ENCODE measurements around the gene TGM3.

Gene TGM3

GRCh38 chr20:2336471-2336870 is 40.7 kb downstream of the TGM3 start:
- no peak overlapping the region for H3K4me3 ChIP-seq (ENCODE audit: low read depth, low read length)
- no peak for DNase-seq (ENCODE audit: low read depth)
- TF ChIP-seq CTCF (IDR thresholded peaks at IDR 0.05; ENCODE audit: low read depth, low read length, missing control alignments): no peak
- in situ Hi-C loops (cut with HindIII; ENCODE audit: low sequenced_read_pairs): no loop called here

GRCh38 chr20:2337142-2337541 is 41.3 kb downstream of the TGM3 start:
- DNase-seq (ENCODE audit: low read depth): no peak
- in situ Hi-C loops (cut with HindIII; ENCODE audit: low sequenced_read_pairs): no loop called here
- H3K4me3 ChIP-seq (ENCODE audit: low read depth, low read length): no peak overlapping the region
- TF ChIP-seq CTCF (IDR thresholded peaks at IDR 0.05; ENCODE audit: low read depth, low read length, missing control alignments): no peak

- DNase-seq (ENCODE audit: low read depth): no peak
- no peak overlapping the region for H3K4me3 ChIP-seq (ENCODE audit: low read depth, low read length)
- in situ Hi-C loops (cut with HindIII; ENCODE audit: low sequenced_read_pairs): no loop called here
- no peak for TF ChIP-seq CTCF (IDR thresholded peaks at IDR 0.05; ENCODE audit: low read depth, low read length, missing control alignments)
These were observed 42.7 kb downstream of the TGM3 start for GRCh38 chr20:2338411-2339066.

DNA sequence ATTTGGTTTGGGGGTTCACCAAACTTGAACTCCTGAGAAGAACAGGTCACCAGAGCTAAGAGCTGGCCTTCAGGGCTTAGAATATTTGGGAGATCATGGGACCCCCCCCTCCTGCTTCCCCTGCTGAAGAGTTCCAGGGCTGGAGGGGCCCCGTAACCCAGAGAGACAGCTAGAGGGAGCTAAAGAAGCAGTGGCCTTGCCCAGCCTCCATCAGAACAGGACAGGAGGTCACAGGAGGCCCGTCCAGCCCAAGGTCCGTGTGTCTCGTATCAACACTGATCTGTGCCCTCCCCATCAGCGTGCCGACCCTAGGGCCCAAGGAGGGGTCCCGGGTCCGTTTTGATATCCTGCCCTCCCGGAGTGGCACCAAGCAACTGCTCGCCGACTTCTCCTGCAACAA is 44.3 kb downstream of the TGM3 start:
- no peak for TF ChIP-seq CTCF (IDR thresholded peaks at IDR 0.05; ENCODE audit: low read depth, low read length, missing control alignments)
- DNase-seq (ENCODE audit: low read depth): no peak
- in situ Hi-C loops (cut with HindIII; ENCODE audit: low sequenced_read_pairs): no loop called here
- H3K4me3 ChIP-seq (ENCODE audit: low read depth, low read length): no peak overlapping the region

DNA sequence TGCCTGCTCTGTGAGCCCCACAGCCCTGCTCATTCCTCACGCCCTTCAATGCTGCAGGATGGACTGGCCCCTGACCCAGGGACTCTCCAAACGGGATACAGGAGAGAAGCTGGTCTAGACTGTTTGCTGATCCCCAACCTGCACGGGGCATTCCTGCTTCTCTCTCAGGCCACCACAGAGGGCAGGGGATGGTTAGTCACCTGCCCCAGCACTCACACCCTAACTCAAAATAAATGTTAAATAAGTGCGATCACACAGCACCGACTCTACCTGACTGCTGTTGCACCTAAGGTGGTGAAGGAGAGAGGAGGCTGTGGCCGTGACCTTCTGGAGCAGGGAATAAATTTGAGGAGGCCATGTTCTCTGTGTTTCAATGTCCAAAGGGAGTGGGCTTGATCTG is 45.0 kb downstream of the TGM3 start:
- in situ Hi-C loops (cut with HindIII; ENCODE audit: low sequenced_read_pairs): no loop called here
- no peak for TF ChIP-seq CTCF (IDR thresholded peaks at IDR 0.05; ENCODE audit: low read depth, low read length, missing control alignments)
- no peak for DNase-seq (ENCODE audit: low read depth)
- no peak overlapping the region for H3K4me3 ChIP-seq (ENCODE audit: low read depth, low read length)

DNA sequence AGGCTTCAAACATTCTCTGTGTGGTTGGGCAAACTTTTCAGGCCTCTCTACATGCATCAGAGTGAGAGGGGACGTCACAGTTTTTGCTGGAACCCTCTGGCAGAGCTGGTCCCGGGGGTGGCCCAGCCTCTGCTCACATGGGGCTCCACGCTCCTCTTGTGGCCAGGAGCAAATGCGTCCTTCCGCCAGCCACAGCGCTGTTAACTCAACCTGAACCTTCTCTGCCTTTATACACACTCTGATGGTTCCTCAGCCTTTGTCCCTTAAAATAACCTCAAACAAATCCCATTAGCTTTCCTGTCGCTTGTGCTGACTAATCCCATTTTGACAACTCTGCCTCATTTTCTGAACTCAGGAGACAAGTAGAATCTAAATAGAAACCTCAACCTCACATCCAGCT is 45.5 kb downstream of the TGM3 start:
- TF ChIP-seq CTCF (IDR thresholded peaks at IDR 0.05; ENCODE audit: low read depth, low read length, missing control alignments): no peak
- no peak overlapping the region for H3K4me3 ChIP-seq (ENCODE audit: low read depth, low read length)
- in situ Hi-C loops (cut with HindIII; ENCODE audit: low sequenced_read_pairs): no loop called here
- no peak for DNase-seq (ENCODE audit: low read depth)

Data from astrocyte of the cerebellum (primary cell).